Neuronal stem cell (in vitro differentiated cells): ENCODE results near the gene DCLK1.

Experiments
- DNase-seq: peaks from one replicate; pipeline ENCODE4 v3.0.0-alpha.2; 2013; ENCODE audit warnings: low spot score
- H2AFZ ChIP-seq: one replicate; pipeline ENCODE4 v1.6.1; 2013; ENCODE audit warnings: mild to moderate bottlenecking, low read length, inconsistent platforms
- H2AK5ac ChIP-seq: 2 replicates; pipeline ENCODE4 v1.6.1; 2013; ENCODE audit warnings: low read depth, mild to moderate bottlenecking, inconsistent platforms, low read length, moderate library complexity, mixed read lengths
- H2BK120ac ChIP-seq: 2 replicates; pipeline ENCODE4 v1.6.1; 2013; ENCODE audit warnings: low read depth, mild to moderate bottlenecking, inconsistent platforms, low read length, moderate library complexity, mixed read lengths
- H2BK12ac ChIP-seq: one replicate; pipeline ENCODE4 v1.6.1; 2013; ENCODE audit warnings: low read length, inconsistent platforms
- H2BK15ac ChIP-seq: 2 replicates; pipeline ENCODE4 v1.6.1; 2013; ENCODE audit warnings: mild to moderate bottlenecking, low read length, inconsistent platforms, mixed read lengths
- H2BK5ac ChIP-seq: one replicate; pipeline ENCODE4 v1.6.1; 2013; ENCODE audit warnings: inconsistent platforms, mild to moderate bottlenecking, low read length, moderate library complexity
- H3K14ac ChIP-seq: one replicate; pipeline ENCODE4 v1.6.1; 2013; ENCODE audit warnings: low read length, inconsistent platforms
- H3K18ac ChIP-seq: 2 replicates; pipeline ENCODE4 v1.6.1; 2013; ENCODE audit warnings: low read length, inconsistent platforms
- H3K23ac ChIP-seq: 2 replicates; pipeline ENCODE4 v1.6.1; 2013; ENCODE audit warnings: low read depth, mild to moderate bottlenecking, mixed read lengths, low read length, inconsistent platforms; ENCODE audit not compliant: poor library complexity
- H3K27ac ChIP-seq: replicated peaks from 3 replicates; pipeline ENCODE4 v1.5.1; 2013; ENCODE audit warnings: low read length, inconsistent platforms
- H3K27me3 ChIP-seq, 3 experiments: 2 replicates each; pipeline ENCODE4 v1.6.1; 2013; ENCODE audit warnings: low read length in 3 of 3, mild to moderate bottlenecking in 2 of 3, inconsistent platforms in 1 of 3, low read depth in 1 of 3, mixed read lengths in 1 of 3, moderate library complexity in 1 of 3; ENCODE audit not compliant: control insufficient read depth in 3 of 3, insufficient read depth in 3 of 3
- H3K36me3 ChIP-seq, 2 donors: replicated peaks in 1 of 2; 2 replicates each; pipeline ENCODE4 v1.6.1; 2013; ENCODE audit warnings: low read length in 2 of 2; ENCODE audit not compliant: control insufficient read depth in 2 of 2, insufficient read depth in 2 of 2
- H3K4ac ChIP-seq: 2 replicates; pipeline ENCODE4 v1.6.1; 2013; ENCODE audit warnings: inconsistent platforms, mild to moderate bottlenecking, low read length, moderate library complexity
- H3K4me1 ChIP-seq, 2 donors: 1 replicate in 1 of 2; 2 replicates in 1 of 2; pipeline ENCODE4 v1.6.1; 2013; ENCODE audit warnings: low read length in 2 of 2, low read depth in 1 of 2; ENCODE audit not compliant: control insufficient read depth in 2 of 2, insufficient read depth in 1 of 2
- H3K4me2 ChIP-seq: one replicate; pipeline ENCODE4 v1.6.1; 2013; ENCODE audit warnings: mild to moderate bottlenecking, low read length, inconsistent platforms; ENCODE audit not compliant: insufficient read depth, poor library complexity, severe bottlenecking
- H3K4me3 ChIP-seq, 2 donors: 2 replicates each; pipeline ENCODE4 v1.5.1; 2013; ENCODE audit warnings: low read length in 2 of 2, mild to moderate bottlenecking in 2 of 2, inconsistent platforms in 1 of 2, moderate library complexity in 1 of 2
- H3K79me1 ChIP-seq: one replicate; pipeline ENCODE4 v1.6.1; 2013; ENCODE audit warnings: low read depth, mild to moderate bottlenecking, inconsistent platforms, low read length, moderate library complexity
- H3K9ac ChIP-seq: one replicate; pipeline ENCODE4 v1.6.1; 2013; ENCODE audit warnings: mild to moderate bottlenecking, low read depth, low read length, inconsistent platforms; ENCODE audit not compliant: poor library complexity
- H3K9me3 ChIP-seq, 2 donors: replicated peaks in 1 of 2; 2 replicates each; pipeline versions ENCODE3 to v1.6.1; 2013; ENCODE audit warnings: low read length in 2 of 2, mild to moderate bottlenecking in 2 of 2, inconsistent platforms in 1 of 2, low read depth in 1 of 2, mixed read lengths in 1 of 2, moderate library complexity in 1 of 2; ENCODE audit not compliant: control insufficient read depth in 2 of 2, insufficient read depth in 1 of 2
- H4K8ac ChIP-seq: one replicate; pipeline ENCODE4 v1.6.1; 2013; ENCODE audit warnings: low read depth, mild to moderate bottlenecking, inconsistent platforms, low read length, moderate library complexity
- H4K91ac ChIP-seq: one replicate; pipeline ENCODE4 v1.6.1; 2013; ENCODE audit warnings: low read length, low read depth, mild to moderate bottlenecking, inconsistent platforms; ENCODE audit not compliant: poor library complexity
- WGBS, 2 donors: extraction: QIAGEN DNeasy Blood & Tissue Kit; methylation state at CpG; one replicate each; pipeline ENCODE4 v1.1.7; 2013; ENCODE audit warnings: missing lambda C conversion rate in 2 of 2, mixed read lengths in 1 of 2; ENCODE audit not compliant: insufficient read length in 2 of 2, insufficient replicate concordance in 1 of 2; ENCODE audit errors: extremely low coverage in 2 of 2; 5-methylcytosine and 5-hydroxymethylcytosine counted together

Gene DCLK1

GRCh38 chr13:36142735-36143134 is 11.6 kb upstream of the DCLK1 start:
- Histone ChIP-seq H4K91ac (no peak overlapping the region), H2BK12ac (no peak overlapping the region), H3K36me3 (no peaks in the 10 kb centered on the region), H2BK5ac (no peak overlapping the region), H2AFZ (no peak overlapping the region), H3K27me3 (peaks cover 0 to 3% (median 0%) of the 10 kb centered on the region in 3 experiments), H3K4me3 (no peak overlapping the region), H3K9ac (no peak overlapping the region), H3K18ac (no peak overlapping the region), H3K79me1 (no peaks in the 10 kb centered on the region), H2BK15ac (no peak overlapping the region), H3K4me2 (no peak overlapping the region), H3K4me1 (no peaks in the 10 kb centered on the region), H3K23ac (no peak overlapping the region), H3K4ac (no peak overlapping the region), H3K14ac (no peak overlapping the region), H3K27ac (no peak overlapping the region), H3K9me3 (no peaks in the 10 kb centered on the region), H2BK120ac (no peak overlapping the region), H4K8ac (no peak overlapping the region), H2AK5ac (no peak overlapping the region)
- no peak for DNase-seq

DNA sequence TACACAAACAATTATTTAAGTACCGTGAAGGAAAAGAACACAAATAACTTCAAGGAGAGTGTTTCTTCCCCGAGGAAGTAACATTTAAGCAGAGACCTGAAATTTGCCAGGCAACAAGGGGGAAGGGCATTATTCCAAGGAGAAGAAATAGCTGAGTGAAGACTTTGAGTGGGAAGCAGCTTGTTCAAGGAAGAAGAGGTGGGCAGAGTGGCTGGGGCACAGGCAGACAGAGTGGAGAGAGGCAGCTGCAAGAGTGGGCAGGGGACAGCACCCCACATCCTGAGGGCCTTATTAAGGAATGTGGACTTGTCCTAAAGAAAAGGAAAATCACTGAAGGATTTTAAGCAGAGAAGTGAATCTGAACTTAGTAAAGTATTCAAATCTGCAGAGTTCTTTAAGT is 4.7 kb upstream of the DCLK1 start:
- Histone ChIP-seq H2AFZ (no peak overlapping the region), H2BK5ac (no peak overlapping the region), H3K4ac (no peak overlapping the region), H3K4me1 (peaks cover 3% of the 10 kb centered on the region in 2 donors), H4K91ac (no peak overlapping the region), H2BK15ac (no peak overlapping the region), H3K79me1 (no peaks in the 10 kb centered on the region), H3K4me2 (no peak overlapping the region), H3K9ac (no peak overlapping the region), H3K27me3 (peaks cover 0 to 22% (median 5%) of the 10 kb centered on the region in 3 experiments), H3K27ac (no peak overlapping the region), H3K9me3 (no peaks in the 10 kb centered on the region), H3K14ac (no peak overlapping the region), H4K8ac (no peak overlapping the region), H3K4me3 (no peak overlapping the region), H3K23ac (no peak overlapping the region), H2AK5ac (no peak overlapping the region), H3K18ac (no peak overlapping the region), H2BK12ac (no peak overlapping the region), H2BK120ac (no peak overlapping the region), H3K36me3 (no peaks in the 10 kb centered on the region)
- no CpG with 5 or more reads among the region's 2 CpGs for whole genome bisulfite sequencing, 2 donors
- DNase-seq: no peak

DNA sequence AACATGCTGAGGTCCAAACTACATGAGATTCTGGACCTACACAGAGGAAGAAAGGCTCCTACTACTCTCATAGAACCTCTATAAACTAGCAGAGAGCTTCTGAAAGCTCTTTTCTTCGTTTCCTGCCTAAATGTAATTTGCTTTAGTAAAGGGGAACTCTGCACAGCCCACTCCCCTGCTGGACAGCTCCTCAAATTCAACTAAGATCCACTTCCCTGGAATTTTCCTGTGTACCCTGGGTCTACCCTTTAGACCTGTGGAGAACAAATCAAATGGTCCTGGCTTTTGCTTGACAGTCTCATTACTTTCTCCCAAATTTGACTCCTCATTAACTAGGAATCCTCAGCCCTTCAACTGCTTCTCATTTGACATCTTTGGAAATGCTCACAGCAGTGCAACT is 3.5 kb upstream of the DCLK1 start:
- Histone ChIP-seq H2BK120ac (no peak overlapping the region), H2BK5ac (no peak overlapping the region), H2AK5ac (no peak overlapping the region), H3K27me3 (peaks cover 0 to 26% (median 12%) of the 10 kb centered on the region in 3 experiments), H3K4me1 (peaks cover 4 to 5% of the 10 kb centered on the region in 2 donors), H2AFZ (no peak overlapping the region), H3K14ac (no peak overlapping the region), H3K23ac (no peak overlapping the region), H4K8ac (no peak overlapping the region), H3K4me2 (no peak overlapping the region), H2BK15ac (no peak overlapping the region), H3K9ac (no peak overlapping the region), H3K4ac (no peak overlapping the region), H4K91ac (no peak overlapping the region), H3K18ac (no peak overlapping the region), H2BK12ac (no peak overlapping the region), H3K27ac (no peak overlapping the region), H3K4me3 (no peak overlapping the region), H3K36me3 (no peaks in the 10 kb centered on the region), H3K9me3 (no peaks in the 10 kb centered on the region), H3K79me1 (no peaks in the 10 kb centered on the region)
- no peak for DNase-seq
- no CpG with 5 or more reads among the region's 1 CpG for WGBS, 2 donors

GRCh38 chr13:36133950-36134626 is 2.9 kb upstream of the DCLK1 start:
- Histone ChIP-seq H3K23ac (no peak overlapping the region), H2AK5ac (no peak overlapping the region), H3K4ac (no peak overlapping the region), H3K4me1 (peaks cover 4 to 5% of the 10 kb centered on the region in 2 donors), H3K4me3 (no peak overlapping the region), H3K9me3 (no peaks in the 10 kb centered on the region), H4K91ac (no peak overlapping the region), H3K36me3 (no peaks in the 10 kb centered on the region), H3K14ac (no peak overlapping the region), H3K4me2 (no peak overlapping the region), H3K18ac (no peak overlapping the region), H3K27ac (no peak overlapping the region), H2BK15ac (no peak overlapping the region), H2BK12ac (no peak overlapping the region), H2AFZ (no peak overlapping the region), H3K27me3 (peaks cover 0 to 29% (median 16%) of the 10 kb centered on the region in 3 experiments), H3K9ac (no peak overlapping the region), H4K8ac (no peak overlapping the region), H2BK120ac (no peak overlapping the region), H2BK5ac (no peak overlapping the region), H3K79me1 (no peaks in the 10 kb centered on the region)
- WGBS, 2 donors: no CpG with 5 or more reads among the region's 5 CpGs
- DNase-seq: no peak
